Dermis microvascular lymphatic vessel endothelial cell (primary cell): Measurements from ENCODE around the gene KSR1. TPM values are rescaled to one million over a fixed set of nuclear protein-coding genes. Genes with fewer than 3 reads are reported as not detected.

Experiments
- DNase-seq, 2 donors: peaks; one replicate each; pipeline versions ENCODE4 v3.0.0 to v3.0.0-alpha.2; 2010; ENCODE audit warnings: low read depth in 2 of 2
- total RNA-seq: library from RNA; depleted of rRNA; stranded (reverse); fragments of >200 nt; gene quantifications from 2 replicates; pipeline ENCODE4 v1.2.1, GENCODE V29; 2014

Gene KSR1
- total RNA-seq, 1 donor from 2014 or later, result 6.2 TPM

DNA sequence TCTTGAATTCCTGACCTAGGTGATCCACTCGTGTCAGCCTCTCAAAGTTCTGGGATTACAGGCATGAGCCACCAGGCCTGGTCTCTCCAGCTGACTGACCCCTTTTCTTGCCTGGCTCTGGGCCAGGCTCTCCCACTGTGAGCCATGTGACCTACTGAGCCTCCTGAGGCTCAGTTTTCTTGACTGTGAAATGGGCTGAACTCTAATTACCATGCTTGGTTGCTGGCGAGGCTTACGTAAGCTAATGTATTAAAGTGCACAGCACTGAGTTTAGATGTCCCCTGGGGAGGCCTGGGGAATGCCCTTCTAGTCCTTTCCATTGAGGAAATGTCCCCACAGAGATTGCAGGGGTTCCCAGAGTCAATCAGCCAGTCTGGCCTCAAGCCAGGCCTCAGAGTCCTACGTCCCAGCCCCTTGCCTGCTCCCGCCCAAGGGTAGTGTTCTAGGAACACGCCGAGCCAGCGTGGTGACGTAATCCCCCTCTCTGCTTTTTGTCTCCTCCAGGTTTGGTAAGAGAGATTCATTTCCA, 129.0 kb downstream of the KSR1 start:
- DNase-seq, result no peak

GRCh38 chr17:27585792-27586191, 129.5 kb downstream of the KSR1 start:
- DNase-seq, result no peak

DNA sequence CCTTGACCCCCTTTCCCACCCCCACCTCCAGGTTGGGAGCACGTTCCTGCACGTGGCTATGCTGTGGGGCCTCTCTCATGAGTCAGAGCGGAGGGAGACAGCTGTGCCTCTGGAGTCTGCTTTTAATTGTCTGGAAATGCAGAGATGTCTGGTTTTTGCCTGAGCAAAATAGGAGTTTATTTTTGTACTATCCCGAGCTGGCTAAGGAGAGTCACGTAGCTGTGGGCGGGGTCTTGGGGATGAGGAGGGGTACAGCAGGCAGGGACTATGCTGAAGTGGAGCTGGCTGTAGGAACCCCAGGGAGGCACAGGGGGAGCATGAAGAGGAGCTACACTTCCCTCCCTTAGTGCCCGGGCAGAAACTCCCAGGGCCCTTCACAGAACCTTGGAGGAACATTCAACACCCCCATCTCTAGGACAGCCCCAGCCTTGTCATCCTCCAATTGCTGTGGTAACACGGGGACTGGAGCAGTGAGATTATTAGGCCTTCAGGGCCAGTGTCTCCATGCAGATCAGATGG, 130.0 kb downstream of the KSR1 start:
- DNase-seq, result no peak

- DNase-seq, result no peak
These were observed 132.1 kb downstream of the KSR1 start for GRCh38 chr17:27588354-27588753.

GRCh38 chr17:27590864-27591263, 134.6 kb downstream of the KSR1 start:
- no peak for DNase-seq

DNA sequence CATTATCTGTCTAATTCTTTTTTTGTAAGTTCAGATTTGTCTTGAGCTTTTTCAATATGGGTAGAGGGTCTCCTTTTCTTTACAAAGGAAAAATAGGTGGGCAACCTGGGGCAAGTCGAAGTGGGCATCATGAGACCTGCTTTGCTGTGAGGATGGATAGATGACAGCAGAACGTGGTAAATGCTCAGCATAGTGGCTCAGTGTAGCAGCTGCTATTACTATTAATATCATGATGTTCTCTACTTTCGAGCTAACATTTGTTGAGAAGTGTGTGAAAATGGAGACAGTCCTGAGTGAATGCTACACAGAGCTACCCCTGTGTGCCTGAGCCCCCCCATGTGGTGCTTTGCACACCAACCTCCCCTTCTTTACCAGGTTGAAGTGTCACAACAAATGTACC, 135.7 kb downstream of the KSR1 start:
- DNase-seq, result no peak

GRCh38 chr17:27593232-27593856, 137.1 kb downstream of the KSR1 start:
- DNase-seq, result no peak

DNA sequence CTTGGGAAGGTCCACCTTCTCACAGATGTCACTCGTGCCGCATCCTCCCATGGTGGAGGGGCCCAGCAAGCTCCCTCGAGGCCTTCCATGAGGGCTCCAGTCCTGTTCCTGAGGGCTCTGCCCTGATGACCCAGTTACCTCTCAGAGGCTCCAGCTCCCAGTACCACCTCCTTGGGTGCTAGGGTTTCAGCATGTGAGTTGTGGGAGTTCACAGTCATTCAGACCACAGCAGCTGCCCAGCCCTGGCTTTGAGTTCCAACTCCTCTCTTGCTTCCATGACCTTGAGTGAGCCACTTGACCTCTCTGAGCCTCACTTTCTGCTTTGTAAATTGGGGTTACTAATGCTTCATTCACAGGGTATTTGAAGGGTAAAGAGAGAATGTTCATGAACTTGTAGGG, 137.6 kb downstream of the KSR1 start:
- DNase-seq, result no peak

- no peak for DNase-seq
These were observed 139.0 kb downstream of the KSR1 start for GRCh38 chr17:27595208-27595607.

DNA sequence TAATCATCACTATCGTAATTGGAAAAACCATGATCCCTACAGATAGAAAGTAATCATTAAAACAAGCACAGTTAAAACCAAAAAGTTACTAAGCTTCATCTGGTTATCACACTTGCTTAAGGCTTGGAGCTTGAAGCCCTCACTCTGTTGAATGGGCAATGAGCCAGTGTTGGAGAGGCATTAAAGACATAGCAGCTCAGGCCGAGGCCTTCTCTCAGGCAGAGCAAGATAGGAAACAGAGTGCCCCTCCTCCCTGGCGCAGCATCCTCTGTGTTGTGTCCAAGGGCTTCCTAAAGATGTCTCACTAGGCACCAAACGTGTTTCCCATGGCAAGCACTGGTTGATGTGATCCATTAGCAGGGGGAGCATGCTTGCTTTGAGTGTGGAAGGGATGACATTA, 139.8 kb downstream of the KSR1 start:
- no peak for DNase-seq

DNA sequence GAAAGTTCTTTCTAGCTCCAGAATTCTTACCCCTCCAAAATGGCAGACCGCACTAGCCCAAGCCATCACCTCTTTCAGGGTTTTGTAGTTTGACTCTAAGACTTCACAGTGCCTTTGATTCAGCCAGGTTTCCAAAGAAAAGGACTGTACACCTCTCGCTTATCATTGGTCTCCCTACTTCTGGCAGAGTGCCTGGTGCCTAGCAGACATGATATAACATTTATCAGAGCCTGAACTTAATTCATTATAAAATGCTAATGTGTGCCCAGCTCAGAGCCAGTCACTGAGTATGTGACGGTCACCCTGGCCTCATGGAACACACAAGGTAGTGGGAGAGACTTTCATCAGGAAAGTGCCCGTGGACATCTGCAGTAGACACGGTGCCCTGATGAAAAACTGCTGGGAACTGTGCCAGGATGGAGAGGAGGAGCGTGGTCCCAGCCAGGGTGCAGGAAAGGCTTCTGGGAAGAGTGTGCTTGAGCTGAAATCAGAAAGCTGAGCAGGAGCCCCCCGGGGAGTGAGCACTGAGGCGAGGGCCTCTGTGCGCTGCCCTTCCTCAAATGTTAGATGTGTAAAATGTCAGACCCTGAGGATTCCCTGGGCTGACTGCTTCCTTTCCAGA, 140.4 kb downstream of the KSR1 start:
- DNase-seq, result no peak

- no peak for DNase-seq
These were observed 140.9 kb downstream of the KSR1 start for GRCh38 chr17:27597188-27597580.

DNA sequence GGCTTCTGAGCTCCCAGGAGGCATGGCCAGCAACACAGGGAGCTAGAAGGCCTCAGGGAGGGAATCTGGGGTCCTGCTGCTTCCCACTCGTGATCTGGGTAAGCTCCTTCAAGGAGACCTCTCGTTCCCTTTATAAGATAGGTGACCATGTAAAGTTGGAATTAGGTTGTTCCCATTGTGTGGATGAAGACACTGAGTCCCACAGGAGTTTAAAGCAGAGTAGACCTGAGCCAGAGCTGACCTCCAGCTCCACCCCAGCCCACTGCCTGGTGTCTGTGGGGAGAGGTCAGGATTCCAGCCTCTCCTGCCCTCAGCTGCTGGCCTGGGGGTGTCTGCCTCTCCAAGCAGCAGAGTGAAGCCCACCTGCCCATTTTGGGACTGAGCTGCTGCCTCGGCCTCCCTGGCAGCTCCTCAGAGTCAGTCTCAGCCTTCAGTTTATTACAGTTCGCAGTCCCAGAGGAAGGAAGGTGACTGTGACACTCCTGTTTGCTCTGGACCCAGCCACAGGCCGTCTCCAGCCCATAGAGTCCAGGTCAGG, 141.6 kb downstream of the KSR1 start:
- no peak for DNase-seq

DNA sequence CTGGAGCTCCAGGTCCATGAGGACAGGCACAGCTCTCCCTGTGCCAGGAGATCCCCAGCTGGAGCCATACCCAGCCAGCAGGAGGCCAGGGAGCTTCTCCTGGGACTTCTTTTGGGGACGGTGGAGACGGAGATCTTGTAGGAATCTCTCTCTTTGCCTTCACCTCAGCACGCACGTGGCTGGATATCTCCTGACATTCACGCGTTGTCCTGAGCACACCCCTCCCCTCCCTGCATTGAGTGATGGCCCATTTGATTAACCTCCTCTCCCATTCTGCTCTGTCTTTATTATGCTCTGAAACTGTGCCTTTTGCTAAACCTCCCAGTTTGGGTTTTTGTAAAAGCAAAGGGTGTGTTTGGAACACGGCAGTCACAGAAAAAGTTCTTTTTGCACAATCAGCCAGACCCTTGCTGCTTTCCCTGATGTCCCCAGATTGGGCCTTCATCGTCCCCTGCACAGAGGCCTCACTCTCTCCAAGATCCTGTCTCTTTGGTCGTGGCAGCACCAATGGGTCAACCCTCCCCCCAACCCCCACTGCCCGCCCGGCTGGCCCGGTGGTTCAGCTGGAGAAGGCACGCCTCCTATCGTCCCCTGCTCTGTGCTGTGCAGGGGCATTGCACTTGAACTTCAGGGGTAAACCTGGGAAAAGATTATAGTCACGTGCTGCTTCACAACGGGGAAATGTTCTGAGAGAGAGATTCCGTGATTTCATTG, 142.2 kb downstream of the KSR1 start:
- no peak for DNase-seq

GRCh38 chr17:27600471-27600870, 144.2 kb downstream of the KSR1 start:
- no peak for DNase-seq

DNA sequence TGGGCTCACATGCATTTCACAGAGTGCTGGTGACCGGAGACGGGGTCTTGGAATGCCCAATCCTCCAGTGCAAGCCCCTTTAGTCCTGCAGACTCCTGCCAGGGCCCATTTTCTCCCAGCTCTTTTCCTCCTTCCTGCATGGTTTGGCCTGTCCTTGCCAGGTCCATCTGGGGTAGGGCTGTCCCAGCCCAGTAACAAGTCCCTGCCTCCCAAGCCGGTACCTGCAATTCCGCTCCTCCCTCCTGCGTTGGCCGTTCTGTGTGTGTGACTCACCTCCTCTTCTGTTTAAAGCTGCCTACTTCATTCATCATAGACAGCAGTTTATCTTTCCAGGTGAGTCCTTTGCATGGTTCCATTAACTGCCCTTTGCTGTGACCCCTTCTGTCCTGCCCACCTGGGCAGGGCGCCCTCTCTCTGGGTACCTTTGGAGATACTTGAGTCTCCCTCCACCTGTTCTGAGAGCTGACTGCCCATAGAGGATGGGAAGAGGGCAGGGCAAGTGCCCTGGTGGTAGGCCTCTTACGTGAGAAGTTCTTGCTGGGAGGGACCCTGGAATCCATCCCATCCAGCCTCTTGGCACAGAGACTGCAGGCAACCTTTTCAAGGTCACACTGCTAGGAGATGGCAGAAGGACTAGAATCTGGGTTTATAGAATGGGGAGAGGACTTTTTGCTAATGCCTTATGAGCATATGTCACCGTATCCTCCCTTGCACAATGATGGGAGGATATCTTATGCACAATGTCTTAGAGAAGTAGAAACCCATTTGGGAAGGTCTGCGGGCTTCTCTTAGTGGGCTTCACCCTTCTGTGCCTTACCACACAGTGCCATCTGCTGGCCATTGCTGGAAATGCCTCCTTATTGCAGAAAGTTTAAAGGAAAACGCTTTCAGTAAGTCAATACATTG, 145.1 kb downstream of the KSR1 start:
- DNase-seq, result peak; percentile 36 to 80

DNA sequence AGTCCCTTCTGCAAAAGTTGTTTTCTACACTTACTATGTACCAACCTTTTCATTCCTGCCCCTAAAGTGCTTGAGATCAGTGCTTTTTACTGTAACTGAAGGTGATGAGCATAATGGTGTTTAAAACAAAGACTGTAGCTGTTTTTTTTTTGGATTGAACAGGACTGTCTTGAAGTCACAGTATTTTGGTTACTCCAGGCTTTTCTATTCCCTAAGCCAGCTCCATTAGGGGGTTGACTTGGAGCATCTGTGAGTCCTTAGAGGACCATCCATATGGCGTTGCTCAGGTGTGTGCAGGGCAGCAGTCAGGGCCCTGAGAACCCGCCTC, 145.7 kb downstream of the KSR1 start:
- no peak for DNase-seq

DNA sequence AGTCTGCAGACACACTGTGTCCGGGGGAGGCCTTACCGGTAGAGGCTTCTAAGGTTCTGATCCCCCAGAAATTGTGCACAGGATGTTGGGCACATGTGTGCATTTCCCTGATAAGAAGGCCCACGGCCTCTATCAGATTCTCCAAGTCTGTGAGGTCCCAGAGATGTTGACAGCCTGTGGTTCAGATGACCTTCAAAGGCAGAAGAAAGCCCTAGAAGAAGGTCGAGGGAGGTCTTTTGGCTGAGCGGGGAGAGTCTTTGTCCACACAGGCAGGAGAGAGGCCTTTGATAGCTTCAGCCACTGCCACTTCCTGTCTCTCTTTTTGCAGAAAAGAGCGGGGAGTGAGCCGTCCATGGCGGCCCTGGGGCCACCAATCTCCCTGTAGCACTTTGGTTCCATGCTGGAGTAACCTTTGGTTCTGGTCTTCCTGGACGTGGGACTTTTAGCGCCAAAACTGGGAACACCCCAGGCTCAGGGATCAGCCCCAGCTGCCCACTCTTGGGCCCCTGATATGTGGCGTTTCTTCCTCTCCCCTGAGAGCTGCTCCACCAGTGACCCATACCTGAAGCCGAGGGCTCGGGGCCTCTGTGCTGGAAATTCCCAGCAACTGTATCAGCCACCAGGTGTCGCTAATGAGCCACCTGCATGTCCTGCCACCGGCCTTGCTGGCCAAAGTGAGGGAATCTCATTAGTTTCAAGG, 146.6 kb downstream of the KSR1 start:
- DNase-seq, result peak; percentile 54 to 67

DNA sequence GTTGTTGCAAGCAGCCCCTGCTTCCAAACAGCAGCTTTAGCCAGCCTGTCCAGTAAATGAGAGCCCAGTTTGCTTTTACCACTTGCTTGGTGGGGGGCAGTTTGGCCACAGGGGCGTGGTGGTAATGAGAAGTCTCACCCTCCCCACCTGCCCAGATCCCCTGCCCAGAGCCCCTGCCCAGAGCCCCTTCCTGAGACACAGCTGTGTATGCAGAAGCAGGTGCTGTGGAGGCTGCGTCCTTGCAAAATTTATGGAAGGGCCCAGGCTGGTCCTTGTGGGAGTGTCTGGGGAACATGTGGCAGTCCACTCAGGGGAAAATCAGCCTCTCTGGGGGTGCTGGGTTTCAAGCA, 147.1 kb downstream of the KSR1 start:
- DNase-seq, result no peak

DNA sequence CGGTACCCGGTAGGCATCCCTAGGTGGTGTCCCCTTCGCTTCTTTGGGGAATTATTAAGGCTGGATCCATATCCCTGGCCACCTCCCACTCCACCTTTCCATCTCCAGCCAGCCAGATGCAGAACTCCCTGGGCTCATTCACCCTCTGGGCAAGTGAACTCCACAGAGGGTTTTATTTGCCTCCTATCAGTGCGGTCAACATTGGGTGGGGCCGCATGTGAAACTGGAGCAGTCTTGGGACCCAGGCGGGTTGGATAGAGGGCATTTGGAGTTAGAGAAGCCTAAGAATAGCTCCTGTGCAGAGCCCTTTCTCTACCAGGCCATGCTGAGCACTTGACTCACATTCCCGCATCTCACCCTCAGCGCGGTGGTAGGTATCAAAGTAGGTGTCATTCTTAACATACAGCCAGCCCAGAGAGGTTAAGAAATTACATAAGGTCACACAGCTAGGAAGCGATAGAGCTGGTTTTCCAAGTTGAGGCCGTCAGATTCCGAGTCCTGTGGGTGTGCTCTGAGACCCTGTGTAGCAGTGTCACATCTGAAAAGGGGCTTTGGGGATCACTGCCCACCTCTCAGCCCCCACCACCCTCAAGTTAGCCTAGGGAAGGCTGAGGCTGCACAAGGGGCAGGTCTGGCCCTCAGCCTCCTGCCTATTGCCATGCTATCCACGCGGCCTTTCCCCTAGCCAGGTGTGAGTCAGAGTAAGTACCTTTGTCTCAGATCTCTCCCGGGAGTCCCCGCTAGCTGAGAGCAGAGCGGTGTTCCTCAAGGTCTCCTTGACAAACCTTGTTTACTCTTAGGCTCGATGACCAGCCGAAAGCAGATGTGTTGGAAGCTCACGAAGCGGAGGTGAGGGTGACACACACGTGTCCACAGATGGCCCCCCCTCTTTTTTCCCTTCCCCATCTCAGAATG, 147.9 kb downstream of the KSR1 start:
- no peak for DNase-seq
